GM23338 (cell line): ENCODE results near the gene ZBTB40.

Experiments
- CREB1 ChIP-seq: fragments of 250-450 bp; sonication (Bioruptor Pico); IDR thresholded peaks from 2 replicates; pipeline ENCODE4 v1.5.0; 2020; ENCODE audit warnings: low read depth, mild to moderate bottlenecking, moderate library complexity
- CTCF ChIP-seq, 2 experiments: fragments of 200-600 bp in 1 of 2; sonication (generic) in 1 of 2; conservative IDR thresholded peaks; 2 replicates each; pipeline versions ENCODE4 v1.5.1 to v1.6.1; 2016 to 2017; ENCODE audit warnings: antibody characterized with exemption in 2 of 2, low read depth in 2 of 2, mild to moderate bottlenecking in 2 of 2, moderate library complexity in 1 of 2
- EZH2 ChIP-seq: fragments of 200-600 bp; sonication (generic); IDR thresholded peaks from one replicate; pipeline ENCODE4 v1.8.0; 2017; ENCODE audit warnings: antibody characterized with exemption, mild to moderate bottlenecking, low read depth; ENCODE audit not compliant: unreplicated experiment
- EZH2phosphoT487 ChIP-seq: fragments of 200-600 bp; sonication (generic); IDR thresholded peaks from one replicate; pipeline ENCODE4 v1.8.1; 2018; ENCODE audit warnings: antibody characterized with exemption; ENCODE audit not compliant: unreplicated experiment
- NANOG ChIP-seq: IDR thresholded peaks from 2 replicates; pipeline ENCODE4 v1.6.1; 2016; ENCODE audit warnings: antibody characterized with exemption, borderline replicate concordance
- POLR2AphosphoS5 ChIP-seq: IDR thresholded peaks from 2 replicates; pipeline ENCODE4 v1.6.1; 2016; ENCODE audit warnings: antibody characterized with exemption, low read depth
- REST ChIP-seq: IDR thresholded peaks from one replicate; pipeline ENCODE4 v1.6.1; 2018; ENCODE audit warnings: antibody characterized with exemption; ENCODE audit not compliant: unreplicated experiment
- STAT1 ChIP-seq: IDR thresholded peaks from one replicate; pipeline ENCODE4 v1.6.1; 2016; ENCODE audit warnings: antibody characterized with exemption; ENCODE audit not compliant: unreplicated experiment
- ZNF331 ChIP-seq: fragments of 250-450 bp; sonication (Bioruptor Pico); IDR thresholded peaks from 2 replicates; pipeline ENCODE4 v1.5.0; 2020; ENCODE audit warnings: low read depth, mild to moderate bottlenecking, moderate library complexity
- ZNF462 ChIP-seq: fragments of 250-450 bp; sonication (Bioruptor Pico); IDR thresholded peaks from 2 replicates; pipeline ENCODE4 v1.5.0; 2020; ENCODE audit warnings: mild to moderate bottlenecking, moderate library complexity
- TF ChIP-seq, protein P1 (sequence below): IDR thresholded peaks from 2 replicates; pipeline ENCODE4 v1.6.1; 2016; ENCODE audit warnings: antibody characterized with exemption

DNA sequence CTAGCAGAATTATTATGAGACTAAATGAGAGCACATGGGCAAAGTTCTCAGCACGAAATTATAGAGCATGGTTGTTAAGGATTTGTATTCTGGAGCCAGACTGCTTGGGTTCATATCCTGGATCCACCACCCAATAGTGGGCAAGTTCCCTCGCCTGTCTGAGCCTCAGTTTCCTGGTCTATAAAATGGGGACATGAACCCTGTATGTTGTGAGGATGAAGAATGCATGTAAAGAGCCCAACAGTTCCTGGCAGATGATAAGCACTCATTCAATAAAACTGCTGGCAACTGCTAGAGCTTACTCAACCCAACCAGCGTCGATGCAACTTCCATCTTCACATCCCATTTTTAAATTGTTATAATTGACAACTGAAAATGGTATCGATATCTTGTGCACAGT lies 47.2 kb upstream of the ZBTB40 start:
- TF ChIP-seq CTCF (conservative IDR thresholded peaks at IDR 0.05; ENCODE audit: low read depth in 2 of 2) (no peak), EZH2phosphoT487 (no peak), CREB1 (CRISPR knock-in tag) (no peak), EZH2 (no peak), REST (no peak), POLR2AphosphoS5 (no peak), STAT1 (no peak), ZNF462 (CRISPR knock-in tag) (no peak), ZNF331 (CRISPR knock-in tag) (no peak), NANOG (no peak)
- TF ChIP-seq, protein P1, sequence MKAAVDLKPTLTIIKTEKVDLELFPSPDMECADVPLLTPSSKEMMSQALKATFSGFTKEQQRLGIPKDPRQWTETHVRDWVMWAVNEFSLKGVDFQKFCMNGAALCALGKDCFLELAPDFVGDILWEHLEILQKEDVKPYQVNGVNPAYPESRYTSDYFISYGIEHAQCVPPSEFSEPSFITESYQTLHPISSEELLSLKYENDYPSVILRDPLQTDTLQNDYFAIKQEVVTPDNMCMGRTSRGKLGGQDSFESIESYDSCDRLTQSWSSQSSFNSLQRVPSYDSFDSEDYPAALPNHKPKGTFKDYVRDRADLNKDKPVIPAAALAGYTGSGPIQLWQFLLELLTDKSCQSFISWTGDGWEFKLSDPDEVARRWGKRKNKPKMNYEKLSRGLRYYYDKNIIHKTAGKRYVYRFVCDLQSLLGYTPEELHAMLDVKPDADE, result no peak
